CD4-positive, alpha-beta T cell treated with Interleukin-1 beta for 1 hour (primary cell): ENCODE data around the gene STAG3.
"Not testable (repeated sequence)": the region's sequence is repeated elsewhere in the genome, so short reads cannot be mapped to it uniquely, and the experiment has no call there.

ENCODE experiments used
- DNase-seq, 2 donors: peaks; one replicate each; pipeline ENCODE4 v3.0.0-alpha.2; 2020 to 2022

Gene STAG3

GRCh38 chr7:100177045-100178001 is at the start of gene STAG3, which contains the start of gene GPC2:
Gene STAG3, plus strand, starts transcription at chr7:100177918. Its CDS starts 2,639 bp downstream, at chr7:100180557.
Gene GPC2, minus strand, starts transcription at chr7:100177381. Its CDS starts 182 bp downstream, at chr7:100177199.
- peak; percentile 98 to 99 for DNase-seq

DNA sequence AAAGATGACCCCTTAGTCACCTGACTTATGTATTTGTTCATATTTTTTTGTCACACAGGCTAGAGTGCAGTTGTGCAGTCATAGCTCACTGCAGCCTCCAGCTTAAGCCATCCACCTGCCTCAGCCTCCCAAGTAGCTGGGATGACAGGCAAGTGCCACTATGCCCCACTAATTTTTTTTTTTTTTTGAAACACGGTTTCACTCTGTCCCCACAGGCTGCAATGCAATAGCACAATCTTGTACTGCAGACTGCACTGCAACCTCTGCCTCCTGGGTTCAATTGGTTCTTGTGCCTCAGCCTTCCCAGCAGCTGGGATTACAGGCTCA is 49.1 kb upstream of the STAG3 start:
- no peak for DNase-seq

DNA sequence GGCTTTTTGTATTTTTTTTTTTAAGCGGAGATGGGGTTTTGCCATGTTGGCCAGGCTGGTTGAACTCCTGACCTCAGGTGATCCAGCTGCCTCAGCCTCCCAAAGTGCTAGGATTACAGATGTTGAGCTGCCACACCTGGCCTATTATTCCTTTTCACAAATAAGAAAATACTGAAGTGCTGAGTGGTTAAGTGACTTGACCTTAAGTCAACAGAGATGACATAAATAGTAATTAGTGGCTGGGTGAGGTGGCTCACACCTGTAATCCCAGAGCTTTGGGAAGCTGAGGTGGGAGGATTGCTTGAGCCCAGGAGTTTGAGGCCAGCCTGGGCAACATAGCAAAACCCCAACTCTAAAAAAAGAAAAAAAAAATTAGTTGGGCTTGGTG is 47.5 kb upstream of the STAG3 start:
- not testable (repeated sequence) for DNase-seq

DNA sequence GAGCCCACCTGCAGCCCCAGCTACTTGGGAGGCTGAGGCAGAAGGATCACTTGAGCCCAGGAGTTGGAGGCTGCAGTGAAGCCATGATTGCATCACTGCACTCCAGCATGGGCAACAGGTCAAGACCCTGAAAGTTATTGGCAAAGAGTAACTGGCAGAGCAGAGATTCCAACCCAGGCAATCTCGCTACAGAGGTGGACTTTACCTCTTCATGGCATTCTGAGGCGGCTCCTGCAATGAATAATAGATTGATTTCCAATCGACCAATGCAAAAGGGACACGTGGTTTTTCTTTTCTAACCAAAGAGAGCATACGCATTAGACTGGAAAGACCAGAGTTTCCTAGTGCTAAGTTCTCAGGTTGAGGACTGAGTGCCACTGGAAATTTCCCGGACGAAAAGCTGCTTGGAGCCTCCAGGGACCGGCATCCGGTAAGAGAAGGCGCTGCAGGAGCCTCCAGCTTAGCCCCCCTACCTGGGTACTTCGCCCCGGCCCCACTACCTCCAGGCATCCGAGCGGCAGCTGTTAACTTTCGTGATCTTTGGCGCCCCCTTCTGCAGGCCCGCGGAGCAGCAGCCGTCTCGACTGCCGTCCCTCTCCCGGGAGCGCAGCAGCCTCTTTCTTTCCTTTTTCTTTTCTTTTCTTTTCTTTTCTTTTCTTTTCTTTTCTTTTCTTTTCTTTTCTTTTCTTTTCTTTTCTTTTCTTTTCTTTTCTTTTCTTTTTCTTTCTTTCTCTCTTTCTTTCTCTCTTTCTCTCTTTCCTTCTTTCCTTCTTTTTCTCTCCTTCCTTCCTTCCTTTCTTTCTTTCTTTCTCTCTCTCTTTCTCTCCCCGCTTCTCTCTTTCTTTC is 46.9 kb upstream of the STAG3 start:
- peak; percentile 83 for DNase-seq

- DNase-seq: no peak
These were observed 45.6 kb upstream of the STAG3 start for GRCh38 chr7:100132126-100132525.

GRCh38 chr7:100132697-100133151 is 45.0 kb upstream of the STAG3 start:
- DNase-seq: peak; percentile 75 to 76

GRCh38 chr7:100137851-100138760 is 39.6 kb upstream of the STAG3 start:
- no peak for DNase-seq

DNA sequence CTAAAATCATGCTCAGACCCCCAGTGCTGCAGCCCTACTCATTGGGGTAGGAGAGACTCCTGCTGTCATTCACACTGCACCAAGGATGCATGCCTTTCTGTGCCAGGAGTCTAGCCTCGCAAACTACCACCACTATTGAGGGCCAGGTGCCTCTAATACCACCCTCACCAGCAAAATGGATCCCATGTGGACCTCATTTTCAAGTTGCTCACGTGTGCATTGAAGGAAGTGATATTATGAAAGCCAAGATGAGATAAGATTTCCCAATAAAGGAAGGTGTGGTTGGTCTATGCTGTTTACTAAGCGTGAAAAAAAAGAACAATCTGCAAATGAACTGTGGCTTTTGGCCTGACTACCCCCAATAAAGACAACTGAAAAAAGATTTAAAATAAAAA is 36.2 kb upstream of the STAG3 start:
- DNase-seq: no peak

DNA sequence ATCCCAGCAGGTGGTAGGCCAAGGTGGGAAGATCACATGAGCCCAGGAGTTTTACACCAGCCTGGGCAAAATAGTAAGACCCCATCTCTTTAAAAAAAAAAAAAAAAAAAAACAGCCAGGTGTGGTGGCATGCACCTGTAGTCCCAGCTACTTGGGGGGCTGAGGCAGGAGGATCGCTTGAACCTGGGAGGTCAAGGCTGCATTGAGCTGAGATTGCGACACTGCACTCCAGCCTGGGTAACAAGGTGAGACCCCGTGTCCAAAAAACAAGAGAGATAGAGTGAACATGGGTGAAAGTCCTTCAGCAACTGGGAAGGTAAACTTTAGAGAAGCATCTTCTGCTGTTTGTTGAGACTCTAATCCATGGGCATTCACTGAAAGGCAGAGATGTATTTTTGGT is 35.3 kb upstream of the STAG3 start:
- DNase-seq: no peak

DNA sequence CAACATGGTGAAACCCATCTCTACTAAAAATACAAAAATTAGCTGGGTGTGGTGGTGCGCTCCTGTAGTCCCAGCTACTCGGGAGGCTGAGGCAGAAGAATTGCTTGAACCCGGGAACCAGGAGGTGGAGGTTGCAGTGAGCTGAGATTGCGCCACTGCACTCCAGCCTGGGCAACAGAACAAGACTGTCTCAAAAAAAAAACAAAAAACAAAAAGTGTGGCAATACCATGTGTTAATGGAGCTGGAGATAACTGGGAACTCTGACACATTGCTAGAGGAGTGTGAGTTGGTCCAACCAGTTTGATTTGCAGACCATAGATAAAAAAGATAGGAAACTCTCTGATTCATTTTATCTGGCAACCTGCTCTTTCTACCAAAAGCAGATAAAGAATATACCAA is 31.4 kb upstream of the STAG3 start:
- not testable (repeated sequence) for DNase-seq

GRCh38 chr7:100147278-100147677 is 30.4 kb upstream of the STAG3 start:
- no peak for DNase-seq

- no peak for DNase-seq
These were observed 29.5 kb upstream of the STAG3 start for GRCh38 chr7:100148225-100148558.

GRCh38 chr7:100148559-100149328 is 29.0 kb upstream of the STAG3 start, which contains the start of gene LAMTOR4:
Gene LAMTOR4, plus strand, starts transcription at chr7:100148918. Its CDS starts 55 bp downstream, at chr7:100148973.
- DNase-seq: peak; percentile 99 to 100

- DNase-seq: no peak
These were observed 25.3 kb upstream of the STAG3 start for GRCh38 chr7:100152404-100152803.

DNA sequence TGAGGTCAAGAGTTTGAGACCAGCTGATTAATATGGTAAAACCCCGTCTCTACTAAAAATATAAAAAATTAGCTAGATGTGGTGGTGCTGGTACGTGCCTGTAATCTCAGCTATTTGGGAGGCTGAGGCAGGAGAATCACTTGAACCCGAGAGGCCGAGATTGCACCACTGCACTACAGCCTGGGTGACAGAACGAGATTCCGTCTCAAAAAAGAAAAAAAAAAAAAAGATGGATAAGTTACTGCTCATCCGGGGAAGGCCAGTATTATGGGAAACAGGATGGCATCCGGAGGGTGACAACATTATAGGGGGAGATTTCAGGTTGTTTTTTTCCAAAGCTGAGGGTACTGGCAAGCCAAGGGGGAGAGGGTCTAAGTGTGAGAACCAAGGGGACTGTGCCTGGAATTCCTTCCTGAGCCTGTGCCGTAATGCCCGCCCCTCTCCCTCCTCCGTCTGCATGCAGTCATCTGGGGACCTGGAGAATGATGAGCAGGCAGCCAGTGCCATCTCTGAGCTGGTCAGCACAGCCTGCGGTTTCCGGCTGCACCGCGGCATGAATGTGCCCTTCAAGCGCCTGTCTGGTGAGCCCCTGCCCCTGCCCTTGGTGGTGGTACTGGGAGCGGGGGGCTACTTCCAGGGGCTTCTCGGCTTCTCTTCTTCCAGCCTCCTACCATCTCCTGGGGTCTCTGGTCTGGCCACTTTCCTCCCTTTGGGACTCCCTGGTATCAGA is 24.6 kb upstream of the STAG3 start:
- DNase-seq: no peak

DNA sequence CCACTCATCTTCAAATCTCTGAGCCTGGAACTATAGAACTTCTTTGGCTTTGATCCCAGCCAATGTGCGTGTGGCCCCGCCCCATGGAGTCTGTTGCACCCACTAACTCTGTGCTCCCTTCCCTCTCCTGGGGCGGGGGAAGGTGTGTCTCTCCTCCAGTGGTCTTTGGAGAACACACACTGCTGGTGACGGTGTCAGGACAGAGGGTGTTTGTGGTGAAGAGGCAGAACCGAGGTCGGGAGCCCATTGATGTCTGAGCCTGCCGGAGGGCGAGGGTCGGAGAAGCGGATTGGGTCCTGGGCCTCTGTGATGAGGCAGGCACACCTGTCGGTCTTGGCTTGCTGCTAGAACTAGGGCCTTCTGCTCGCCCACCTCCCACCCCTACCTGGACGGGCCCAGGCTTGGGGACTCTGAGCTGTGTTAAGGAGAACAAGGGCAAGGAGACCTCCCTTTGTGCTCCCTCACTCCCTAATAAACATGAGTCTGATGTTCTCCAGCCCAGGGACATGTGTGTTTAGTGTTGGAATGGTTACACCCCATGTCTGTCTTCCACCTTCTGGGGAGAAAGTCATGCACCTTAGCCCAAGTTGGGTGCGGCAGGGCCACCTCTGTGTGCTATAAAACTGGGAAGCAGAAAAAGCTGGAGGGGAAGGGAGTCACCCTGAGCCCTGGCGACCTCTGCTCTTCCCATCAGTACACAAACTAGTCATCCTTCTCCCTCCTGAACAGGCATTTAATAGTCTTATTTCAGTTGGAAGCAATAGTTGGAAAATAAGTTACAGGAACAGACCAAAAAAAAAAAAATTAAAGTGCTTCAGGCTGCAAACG is 23.8 kb upstream of the STAG3 start:
- DNase-seq: no peak

- DNase-seq: no peak
These were observed 22.8 kb upstream of the STAG3 start for GRCh38 chr7:100154651-100155491.

DNA sequence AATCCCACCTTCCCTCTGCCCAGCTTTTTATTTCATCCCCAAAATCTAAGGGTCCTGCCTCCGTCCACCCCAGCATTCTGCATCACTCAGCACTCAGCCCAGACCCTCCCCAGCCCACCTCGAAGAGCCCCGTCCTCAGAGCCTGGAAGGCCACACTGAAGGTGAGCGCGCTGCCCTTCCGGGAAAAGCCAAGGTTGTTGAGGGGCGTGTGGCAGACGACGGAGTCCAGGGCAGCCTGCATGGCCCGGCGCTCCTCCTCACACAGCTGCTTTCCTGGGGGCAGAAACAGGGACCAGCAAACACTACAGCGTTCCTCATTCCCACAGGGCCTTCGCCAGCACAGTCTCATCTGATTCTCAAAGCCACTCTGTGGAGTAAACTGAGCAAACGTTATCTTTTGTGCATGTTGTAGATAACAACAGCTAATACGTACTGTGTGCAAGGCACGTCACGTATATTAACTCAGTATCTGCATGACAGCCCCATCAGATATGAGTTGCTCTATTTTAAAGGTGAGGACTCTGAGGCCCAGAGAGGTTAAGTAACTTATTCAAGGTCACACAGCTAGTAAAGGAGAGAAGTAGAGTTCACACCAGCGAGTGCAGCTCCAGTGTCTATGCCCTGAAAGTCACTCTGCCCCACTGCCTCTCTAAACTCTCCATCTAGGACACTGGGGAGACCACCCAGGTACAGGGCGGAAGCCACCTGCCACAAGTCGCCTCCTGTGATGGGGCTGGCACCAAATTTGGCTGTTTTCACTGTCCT is 22.0 kb upstream of the STAG3 start:
- no peak for DNase-seq
